ENCODE results near the gene ATMIN.

- TF ChIP-seq SMC3 (IDR thresholded peaks at IDR 0.05; ENCODE audit: borderline replicate concordance, low read length) (peak; percentile 35; the same call in 1 of the 2 replicates), ESRRA (IDR thresholded peaks at IDR 0.05; ENCODE audit: low read length) (no peak), EZH2 (IDR thresholded peaks at IDR 0.05; ENCODE audit: borderline replicate concordance, control insufficient read depth, low read depth, low read length) (no peak), STAT3 (IDR thresholded peaks at IDR 0.05; ENCODE audit: low read depth, low read length) (no peak), USF2 (IDR thresholded peaks at IDR 0.05; ENCODE audit: borderline replicate concordance, low read depth, low read length) (no peak)
- TF ChIP-seq, protein P1, sequence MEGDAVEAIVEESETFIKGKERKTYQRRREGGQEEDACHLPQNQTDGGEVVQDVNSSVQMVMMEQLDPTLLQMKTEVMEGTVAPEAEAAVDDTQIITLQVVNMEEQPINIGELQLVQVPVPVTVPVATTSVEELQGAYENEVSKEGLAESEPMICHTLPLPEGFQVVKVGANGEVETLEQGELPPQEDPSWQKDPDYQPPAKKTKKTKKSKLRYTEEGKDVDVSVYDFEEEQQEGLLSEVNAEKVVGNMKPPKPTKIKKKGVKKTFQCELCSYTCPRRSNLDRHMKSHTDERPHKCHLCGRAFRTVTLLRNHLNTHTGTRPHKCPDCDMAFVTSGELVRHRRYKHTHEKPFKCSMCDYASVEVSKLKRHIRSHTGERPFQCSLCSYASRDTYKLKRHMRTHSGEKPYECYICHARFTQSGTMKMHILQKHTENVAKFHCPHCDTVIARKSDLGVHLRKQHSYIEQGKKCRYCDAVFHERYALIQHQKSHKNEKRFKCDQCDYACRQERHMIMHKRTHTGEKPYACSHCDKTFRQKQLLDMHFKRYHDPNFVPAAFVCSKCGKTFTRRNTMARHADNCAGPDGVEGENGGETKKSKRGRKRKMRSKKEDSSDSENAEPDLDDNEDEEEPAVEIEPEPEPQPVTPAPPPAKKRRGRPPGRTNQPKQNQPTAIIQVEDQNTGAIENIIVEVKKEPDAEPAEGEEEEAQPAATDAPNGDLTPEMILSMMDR (IDR thresholded peaks at IDR 0.05 in 2 of 3, conservative IDR thresholded peaks at IDR 0.05 in 1 of 3; ENCODE audit: control insufficient read depth in 2 of 3, extremely low read depth in 1 of 3, insufficient read depth in 1 of 3, low read depth in 3 of 3, low read length in 3 of 3): peak; percentile 33 to 51 (median 49)
Observed at GRCh38 chr16:81004646-81005353, 30.8 kb upstream of the ATMIN start.
